GM12878 (cell line): ENCODE data around the gene NXNL1. TPM values are rescaled to one million over a fixed set of nuclear protein-coding genes. Genes with fewer than 3 reads are reported as not detected.

Experiments used
- CBFB ChIP-seq: IDR thresholded peaks from 2 replicates; pipeline ENCODE4 v1.6.1; 2016; ENCODE audit warnings: antibody characterized with exemption, low read depth
- HDAC2 ChIP-seq: fragments of 200-600 bp; sonication (generic); IDR thresholded peaks from 2 replicates; pipeline ENCODE4 v1.6.1; 2017
- JUND ChIP-seq: IDR thresholded peaks from 2 replicates; pipeline ENCODE4 v1.6.1; 2012; ENCODE audit warnings: low read depth, mild to moderate bottlenecking, low read length, improper control_type of control experiment, moderate library complexity
- MEF2B ChIP-seq: fragments of 450-650 bp; IDR thresholded peaks from 2 replicates; pipeline ENCODE4 v1.6.1; 2018; ENCODE audit warnings: mild to moderate bottlenecking, moderate library complexity; ENCODE audit not compliant: partially characterized antibody, poor library complexity, severe bottlenecking
- PKNOX1 ChIP-seq: fragments of 450-650 bp; IDR thresholded peaks from 2 replicates; pipeline ENCODE4 v1.6.1; 2016; ENCODE audit warnings: mild to moderate bottlenecking
- PML ChIP-seq: IDR thresholded peaks from 2 replicates; pipeline ENCODE4 v1.6.1; 2012; ENCODE audit warnings: low read length, inconsistent platforms
- RAD21 ChIP-seq: IDR thresholded peaks from 2 replicates; pipeline ENCODE4 v1.6.1; 2011; ENCODE audit warnings: mild to moderate bottlenecking, low read depth, low read length, moderate library complexity; ENCODE audit not compliant: insufficient read depth
- RAD51 ChIP-seq: fragments of 450-650 bp; IDR thresholded peaks from 2 replicates; pipeline ENCODE4 v1.6.1; 2016; ENCODE audit warnings: moderate library complexity, mild to moderate bottlenecking, inconsistent platforms
- RUNX3 ChIP-seq: IDR thresholded peaks from 2 replicates; pipeline ENCODE4 v1.6.1; 2012; ENCODE audit warnings: low read length, inconsistent platforms
- SMC3 ChIP-seq: IDR thresholded peaks from 2 replicates; pipeline ENCODE4 v1.6.1; 2011; ENCODE audit warnings: low read length, improper control_type of control experiment, borderline replicate concordance
- ZBTB40 ChIP-seq: fragments of 450-650 bp; IDR thresholded peaks from 2 replicates; pipeline ENCODE4 v1.6.1; 2016; ENCODE audit warnings: mild to moderate bottlenecking, moderate library complexity, borderline replicate concordance
- polyA plus RNA-seq, 11 experiments: library from polyadenylated mRNA; depleted of rRNA in 4 of 11; unstranded in 6 of 11; stranded (reverse) in 5 of 11; fragments of >200 nt; fragmentation: Nextera tagmentation in 4 of 11; fragmentation: Illumina TruSeq in 1 of 11; extraction: Ambion mirVana in 4 of 11; extraction: Trizol in 1 of 11; gene quantifications; 1 replicate in 1 of 11; 2 replicates in 10 of 11; pipeline versions ENCODE4 v1.2.1 to v1.2.3, GENCODE V29; 2011 to 2016; ENCODE audit warnings: inconsistent platforms in 2 of 11, missing spikeins in 2 of 11, low read depth in 1 of 11
- total RNA-seq, 4 experiments: library from RNA; depleted of rRNA in 3 of 4; stranded (reverse); fragments of >200 nt in 3 of 4; fragmentation: Illumina TruSeq in 1 of 4; extraction: Trizol in 1 of 4; gene quantifications; 2 replicates each; pipeline versions ENCODE4 v1.2.1 to v1.2.3, GENCODE V29; 2013 to 2021
- TF ChIP-seq, protein P1 (sequence below): IDR thresholded peaks from 2 replicates; pipeline ENCODE4 v1.6.1; 2012; ENCODE audit warnings: improper control_type of control experiment, low read depth, low read length; ENCODE audit not compliant: insufficient replicate concordance
- TF ChIP-seq, protein P2 (sequence below): fragments of 450-650 bp; IDR thresholded peaks from 2 replicates; pipeline ENCODE4 v1.6.1; 2016; ENCODE audit warnings: mild to moderate bottlenecking
- TF ChIP-seq, protein P3 (sequence below): IDR thresholded peaks from 2 replicates; pipeline ENCODE4 v1.6.1; 2011; ENCODE audit warnings: low read depth, mild to moderate bottlenecking, low read length, moderate library complexity, borderline replicate concordance; ENCODE audit errors: extremely low read depth
- TF ChIP-seq, protein P4 (sequence below): fragments of 450-650 bp; IDR thresholded peaks from 2 replicates; pipeline ENCODE4 v1.6.1; 2014; ENCODE audit warnings: mild to moderate bottlenecking

NXNL1 gene
- total and polyA plus RNA-seq, 10 of the 15 experiments (the other 5 are each of a cell fraction or from before 2014, with no cell fraction given), result not detected

GRCh38 chr19:17419621-17420474 is 40.9 kb downstream of the NXNL1 start, which contains the start of gene MVB12A (continued):
- TF ChIP-seq, protein P1, sequence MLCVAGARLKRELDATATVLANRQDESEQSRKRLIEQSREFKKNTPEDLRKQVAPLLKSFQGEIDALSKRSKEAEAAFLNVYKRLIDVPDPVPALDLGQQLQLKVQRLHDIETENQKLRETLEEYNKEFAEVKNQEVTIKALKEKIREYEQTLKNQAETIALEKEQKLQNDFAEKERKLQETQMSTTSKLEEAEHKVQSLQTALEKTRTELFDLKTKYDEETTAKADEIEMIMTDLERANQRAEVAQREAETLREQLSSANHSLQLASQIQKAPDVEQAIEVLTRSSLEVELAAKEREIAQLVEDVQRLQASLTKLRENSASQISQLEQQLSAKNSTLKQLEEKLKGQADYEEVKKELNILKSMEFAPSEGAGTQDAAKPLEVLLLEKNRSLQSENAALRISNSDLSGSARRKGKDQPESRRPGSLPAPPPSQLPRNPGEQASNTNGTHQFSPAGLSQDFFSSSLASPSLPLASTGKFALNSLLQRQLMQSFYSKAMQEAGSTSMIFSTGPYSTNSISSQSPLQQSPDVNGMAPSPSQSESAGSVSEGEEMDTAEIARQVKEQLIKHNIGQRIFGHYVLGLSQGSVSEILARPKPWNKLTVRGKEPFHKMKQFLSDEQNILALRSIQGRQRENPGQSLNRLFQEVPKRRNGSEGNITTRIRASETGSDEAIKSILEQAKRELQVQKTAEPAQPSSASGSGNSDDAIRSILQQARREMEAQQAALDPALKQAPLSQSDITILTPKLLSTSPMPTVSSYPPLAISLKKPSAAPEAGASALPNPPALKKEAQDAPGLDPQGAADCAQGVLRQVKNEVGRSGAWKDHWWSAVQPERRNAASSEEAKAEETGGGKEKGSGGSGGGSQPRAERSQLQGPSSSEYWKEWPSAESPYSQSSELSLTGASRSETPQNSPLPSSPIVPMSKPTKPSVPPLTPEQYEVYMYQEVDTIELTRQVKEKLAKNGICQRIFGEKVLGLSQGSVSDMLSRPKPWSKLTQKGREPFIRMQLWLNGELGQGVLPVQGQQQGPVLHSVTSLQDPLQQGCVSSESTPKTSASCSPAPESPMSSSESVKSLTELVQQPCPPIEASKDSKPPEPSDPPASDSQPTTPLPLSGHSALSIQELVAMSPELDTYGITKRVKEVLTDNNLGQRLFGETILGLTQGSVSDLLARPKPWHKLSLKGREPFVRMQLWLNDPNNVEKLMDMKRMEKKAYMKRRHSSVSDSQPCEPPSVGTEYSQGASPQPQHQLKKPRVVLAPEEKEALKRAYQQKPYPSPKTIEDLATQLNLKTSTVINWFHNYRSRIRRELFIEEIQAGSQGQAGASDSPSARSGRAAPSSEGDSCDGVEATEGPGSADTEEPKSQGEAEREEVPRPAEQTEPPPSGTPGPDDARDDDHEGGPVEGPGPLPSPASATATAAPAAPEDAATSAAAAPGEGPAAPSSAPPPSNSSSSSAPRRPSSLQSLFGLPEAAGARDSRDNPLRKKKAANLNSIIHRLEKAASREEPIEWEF, result no peak
- no peak for TF ChIP-seq RAD21
- TF ChIP-seq MEF2B, result peak; percentile 64
- peak; percentile 44; the same call in 1 of the 2 replicates for TF ChIP-seq CBFB
- peak; percentile 73 for TF ChIP-seq PKNOX1
- TF ChIP-seq RUNX3, result peak; percentile 46; the same call in 1 of the 2 replicates
- no peak for TF ChIP-seq JUND
- TF ChIP-seq, protein P2, sequence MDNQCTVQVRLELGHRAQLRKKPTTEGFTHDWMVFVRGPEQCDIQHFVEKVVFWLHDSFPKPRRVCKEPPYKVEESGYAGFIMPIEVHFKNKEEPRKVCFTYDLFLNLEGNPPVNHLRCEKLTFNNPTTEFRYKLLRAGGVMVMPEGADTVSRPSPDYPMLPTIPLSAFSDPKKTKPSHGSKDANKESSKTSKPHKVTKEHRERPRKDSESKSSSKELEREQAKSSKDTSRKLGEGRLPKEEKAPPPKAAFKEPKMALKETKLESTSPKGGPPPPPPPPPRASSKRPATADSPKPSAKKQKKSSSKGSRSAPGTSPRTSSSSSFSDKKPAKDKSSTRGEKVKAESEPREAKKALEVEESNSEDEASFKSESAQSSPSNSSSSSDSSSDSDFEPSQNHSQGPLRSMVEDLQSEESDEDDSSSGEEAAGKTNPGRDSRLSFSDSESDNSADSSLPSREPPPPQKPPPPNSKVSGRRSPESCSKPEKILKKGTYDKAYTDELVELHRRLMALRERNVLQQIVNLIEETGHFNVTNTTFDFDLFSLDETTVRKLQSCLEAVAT, result peak; percentile 65; the same call in 1 of the 2 replicates
- peak; percentile 50; the same call in 1 of the 2 replicates for TF ChIP-seq RAD51
- no peak for TF ChIP-seq SMC3
- TF ChIP-seq ZBTB40, result peak; percentile 97
- TF ChIP-seq, protein P3, sequence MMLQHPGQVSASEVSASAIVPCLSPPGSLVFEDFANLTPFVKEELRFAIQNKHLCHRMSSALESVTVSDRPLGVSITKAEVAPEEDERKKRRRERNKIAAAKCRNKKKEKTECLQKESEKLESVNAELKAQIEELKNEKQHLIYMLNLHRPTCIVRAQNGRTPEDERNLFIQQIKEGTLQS, result no peak
- TF ChIP-seq, protein P4, sequence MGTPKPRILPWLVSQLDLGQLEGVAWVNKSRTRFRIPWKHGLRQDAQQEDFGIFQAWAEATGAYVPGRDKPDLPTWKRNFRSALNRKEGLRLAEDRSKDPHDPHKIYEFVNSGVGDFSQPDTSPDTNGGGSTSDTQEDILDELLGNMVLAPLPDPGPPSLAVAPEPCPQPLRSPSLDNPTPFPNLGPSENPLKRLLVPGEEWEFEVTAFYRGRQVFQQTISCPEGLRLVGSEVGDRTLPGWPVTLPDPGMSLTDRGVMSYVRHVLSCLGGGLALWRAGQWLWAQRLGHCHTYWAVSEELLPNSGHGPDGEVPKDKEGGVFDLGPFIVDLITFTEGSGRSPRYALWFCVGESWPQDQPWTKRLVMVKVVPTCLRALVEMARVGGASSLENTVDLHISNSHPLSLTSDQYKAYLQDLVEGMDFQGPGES, result peak; percentile 72; the same call in 1 of the 2 replicates
- TF ChIP-seq HDAC2, result no peak
- no peak for TF ChIP-seq PML
